Upper lobe of right lung (tissue), 1 donor: ENCODE measurements around the gene PSMD3. TPM values are rescaled to one million over a fixed set of nuclear protein-coding genes. Genes with fewer than 3 reads are reported as not detected.

Experiments used
- ATAC-seq: fragments of 200-7000 bp; cut with Tn5 transposase; one replicate; pipeline ENCODE4 v1.9.1; 2020; ENCODE audit warnings: mild to moderate bottlenecking, moderate library complexity
- DNase-seq: peaks from one replicate; pipeline ENCODE4 v3.0.0-alpha.2; 2020
- H3K27ac ChIP-seq: fragments of 200-600 bp; one replicate; pipeline ENCODE4 v1.8.0; 2022
- H3K27me3 ChIP-seq: fragments of 200-600 bp; one replicate; pipeline ENCODE4 v1.8.0; 2022; ENCODE audit warnings: mild to moderate bottlenecking
- H3K36me3 ChIP-seq: fragments of 200-600 bp; one replicate; pipeline ENCODE4 v1.8.0; 2022
- H3K4me1 ChIP-seq: fragments of 200-600 bp; one replicate; pipeline ENCODE4 v1.8.0; 2022
- H3K4me3 ChIP-seq: fragments of 200-600 bp; one replicate; pipeline ENCODE4 v1.8.0; 2022; ENCODE audit warnings: mild to moderate bottlenecking
- H3K9me3 ChIP-seq: fragments of 200-600 bp; one replicate; pipeline ENCODE4 v1.8.0; 2022
- CTCF ChIP-seq: fragments of 200-600 bp; IDR thresholded peaks from one replicate; pipeline ENCODE4 v1.8.0; 2022; ENCODE audit warnings: antibody characterized with exemption
- intact Hi-C: fragments of 100-400 bp; cut with DNase I; formaldehyde crosslinking; loops from one replicate; pipeline ENCODE4 v1.11.0; 2022
- total RNA-seq: library from RNA; stranded (reverse); fragmentation: NEBNext Ultra II Directional; extraction: Animal tissue kit (Norgen Biotek cat#: 25700); gene quantifications from one replicate; pipeline ENCODE4 v1.2.1, GENCODE V29; 2021
- donor health status: DM: no; HTN: yes; CAD: no; lungs with severe emphysema.

The PSMD3 gene
- total RNA-seq, 1 donor from 2014 or later, result 73.6 TPM

GRCh38 chr17:39952680-39953470 lies 27.7 kb upstream of the PSMD3 start:
- Histone ChIP-seq H3K27me3 (no peaks in the 10 kb centered on the region), H3K27ac (peak overlapping the region; percentile 56), H3K4me3 (peak overlapping the region; percentile 46), H3K36me3 (no peaks in the 10 kb centered on the region), H3K4me1 (peaks cover 7% of the 10 kb centered on the region), H3K9me3 (no peaks in the 10 kb centered on the region)
- no peak for TF ChIP-seq CTCF
- intact Hi-C loops, result no loop called here
- ATAC-seq, result peak; percentile 93
- DNase-seq, result peak; percentile 99

- Histone ChIP-seq H3K4me3 (peak overlapping the region; percentile 46), H3K9me3 (no peaks in the 10 kb centered on the region), H3K4me1 (peaks cover 7% of the 10 kb centered on the region), H3K27ac (peak overlapping the region; percentile 30), H3K27me3 (no peaks in the 10 kb centered on the region), H3K36me3 (no peaks in the 10 kb centered on the region)
- ATAC-seq (no peak), DNase-seq (no peak)
- TF ChIP-seq CTCF, result no peak
- intact Hi-C loops, result no loop called here
These were observed 27.1 kb upstream of the PSMD3 start for GRCh38 chr17:39953471-39953888.

- ATAC-seq, result no peak
- peaks cover 10% of the 10 kb centered on the region for H3K4me1 ChIP-seq
- H3K27ac ChIP-seq, result no peak overlapping the region
- intact Hi-C loops, result no loop called here
- TF ChIP-seq CTCF, result no peak
- no peaks in the 10 kb centered on the region for H3K36me3 ChIP-seq
- H3K9me3 ChIP-seq, result no peaks in the 10 kb centered on the region
- no peaks in the 10 kb centered on the region for H3K27me3 ChIP-seq
- H3K4me3 ChIP-seq, result no peak overlapping the region
- DNase-seq, result no peak
These were observed 25.7 kb upstream of the PSMD3 start for GRCh38 chr17:39954876-39955275.

DNA sequence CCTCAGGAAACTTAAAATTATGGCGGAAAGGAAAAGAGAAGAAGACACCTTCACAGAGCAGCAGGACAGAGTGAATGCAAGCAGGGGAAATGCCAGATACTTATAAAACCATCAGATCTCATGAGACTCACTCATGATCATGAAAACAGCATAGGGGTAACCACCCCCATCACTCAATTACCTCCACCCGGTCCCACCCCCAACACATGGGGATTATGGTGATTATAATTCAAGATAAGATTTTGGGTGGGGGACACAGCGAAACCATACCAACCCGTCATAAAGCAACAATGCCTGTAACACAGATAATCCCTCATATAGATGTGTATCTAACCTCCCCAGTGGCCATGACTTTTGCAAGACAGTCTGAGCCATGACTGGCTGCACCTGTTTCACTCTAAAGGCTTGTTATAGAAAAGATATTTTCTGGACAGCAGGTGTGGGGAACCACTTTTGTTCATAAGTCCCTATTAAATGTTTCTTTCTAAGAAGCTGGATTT lies 24.8 kb upstream of the PSMD3 start:
- no peak for DNase-seq
- no peak for ATAC-seq
- no peak for TF ChIP-seq CTCF
- Histone ChIP-seq H3K4me1 (peaks cover 10% of the 10 kb centered on the region), H3K36me3 (no peaks in the 10 kb centered on the region), H3K4me3 (no peak overlapping the region), H3K27me3 (no peaks in the 10 kb centered on the region), H3K27ac (no peak overlapping the region), H3K9me3 (no peaks in the 10 kb centered on the region)
- intact Hi-C loops, result no loop called here

DNA sequence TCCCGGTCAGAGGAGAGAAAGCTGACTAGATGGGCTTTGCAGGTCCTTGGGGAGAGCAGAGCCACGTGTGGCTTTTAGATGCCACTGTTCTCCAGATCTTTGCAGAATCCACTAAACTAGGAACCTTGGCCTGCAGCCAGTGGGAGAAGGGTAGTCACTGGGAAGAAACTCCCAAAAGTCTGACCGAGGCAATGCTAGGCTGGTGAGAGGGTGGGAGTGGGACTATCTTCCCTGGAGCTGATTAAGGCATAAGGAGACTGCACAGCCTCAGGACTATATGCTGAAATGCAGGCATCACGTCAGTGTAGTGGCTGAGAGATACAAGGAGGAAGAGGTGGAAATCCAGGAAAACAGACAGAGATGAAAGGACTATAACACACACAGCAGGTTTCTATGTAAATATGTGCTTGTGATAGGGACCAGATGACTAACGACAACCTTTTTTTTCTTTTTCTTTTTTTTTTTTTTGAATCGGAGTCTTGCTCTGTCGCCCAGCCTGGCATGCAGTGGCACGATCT lies 20.0 kb upstream of the PSMD3 start:
- DNase-seq, result no peak
- TF ChIP-seq CTCF, result no peak
- Histone ChIP-seq H3K27ac (no peak overlapping the region), H3K4me3 (no peak overlapping the region), H3K9me3 (no peaks in the 10 kb centered on the region), H3K27me3 (no peaks in the 10 kb centered on the region), H3K4me1 (peaks cover 3% of the 10 kb centered on the region), H3K36me3 (no peaks in the 10 kb centered on the region)
- intact Hi-C loops, result no loop called here
- no peak for ATAC-seq
